Lower lobe of right lung (tissue), 2 donors: ENCODE results near the gene ATP2B3. TPM values are rescaled to one million over a fixed set of nuclear protein-coding genes. Genes with fewer than 3 reads are reported as not detected.

ENCODE experiments used
- ATAC-seq, 2 donors: fragments of 200-7000 bp; cut with Tn5 transposase; one replicate each; pipeline ENCODE4 v1.9.1; 2020 to 2022; ENCODE audit warnings: mild to moderate bottlenecking in 2 of 2, moderate library complexity in 2 of 2
- DNase-seq: peaks from one replicate; pipeline ENCODE4 v3.0.0-alpha.2; 2020
- H3K27ac ChIP-seq: fragments of 200-600 bp; one replicate; pipeline ENCODE4 v1.8.0; 2022
- H3K27me3 ChIP-seq: fragments of 200-600 bp; one replicate; pipeline ENCODE4 v1.8.0; 2022; ENCODE audit warnings: low read depth
- H3K36me3 ChIP-seq: fragments of 200-600 bp; one replicate; pipeline ENCODE4 v1.8.0; 2022; ENCODE audit warnings: mild to moderate bottlenecking
- H3K4me1 ChIP-seq: fragments of 200-600 bp; one replicate; pipeline ENCODE4 v1.8.0; 2022
- H3K4me3 ChIP-seq: fragments of 200-600 bp; one replicate; pipeline ENCODE4 v1.8.0; 2022; ENCODE audit warnings: mild to moderate bottlenecking
- H3K9me3 ChIP-seq: fragments of 200-600 bp; one replicate; pipeline ENCODE4 v1.8.0; 2022
- intact Hi-C: fragments of 100-400 bp; cut with DNase I; formaldehyde crosslinking; loops from one replicate; pipeline ENCODE4 v1.11.0; 2022
- total RNA-seq: library from RNA; stranded (reverse); fragmentation: NEBNext Ultra II Directional; extraction: Animal tissue kit (Norgen Biotek cat#: 25700); gene quantifications from one replicate; pipeline ENCODE4 v1.2.1, GENCODE V29; 2021
- TF ChIP-seq, protein P1 (sequence below): fragments of 200-600 bp; IDR thresholded peaks from one replicate; pipeline ENCODE4 v1.8.0; 2022; ENCODE audit warnings: antibody characterized with exemption, mild to moderate bottlenecking
- donor health status: DM: no; HTN: yes; CAD: no; lungs with severe emphysema.

The ATP2B3 gene
- total RNA-seq, 1 donor from 2014 or later: not detected

DNA sequence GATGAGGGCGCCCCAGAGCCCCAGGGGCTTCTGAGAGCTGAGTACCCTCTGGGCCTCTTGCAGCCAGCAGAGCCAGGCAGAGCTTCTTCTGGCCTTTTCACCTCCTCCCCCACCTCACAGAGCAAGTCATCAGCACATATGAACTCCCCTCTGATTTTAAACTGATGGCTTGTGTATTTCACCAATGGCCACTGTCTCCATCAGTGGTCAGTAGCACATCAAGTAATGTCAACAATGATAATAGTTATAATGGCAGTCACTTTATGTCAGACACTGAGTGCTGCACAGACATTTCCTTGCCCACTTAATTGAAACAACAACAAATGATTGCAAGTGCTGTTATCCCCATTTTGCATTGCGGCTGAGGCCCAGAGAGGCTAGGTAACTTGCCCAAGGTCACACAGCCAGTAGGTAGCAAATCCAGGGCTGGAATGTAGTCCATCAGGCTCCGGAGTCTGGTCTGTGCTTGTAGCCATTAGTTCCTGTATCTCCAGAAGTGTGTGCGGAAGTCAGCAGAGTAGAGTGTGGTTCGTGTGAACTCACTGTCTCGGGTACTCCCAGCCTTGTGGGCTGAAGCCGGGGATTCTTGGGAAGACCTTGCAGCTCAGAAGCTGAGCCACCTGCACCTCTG lies 3.0 kb downstream of the ATP2B3 start:
- Histone ChIP-seq H3K27me3 (peaks cover 12% of the 10 kb centered on the region), H3K9me3 (no peaks in the 10 kb centered on the region), H3K27ac (no peak overlapping the region), H3K4me3 (no peak overlapping the region), H3K36me3 (no peaks in the 10 kb centered on the region), H3K4me1 (no peaks in the 10 kb centered on the region)
- intact Hi-C loops: no loop called here
- ATAC-seq: no peak
- no peak for DNase-seq
- TF ChIP-seq, protein P1, sequence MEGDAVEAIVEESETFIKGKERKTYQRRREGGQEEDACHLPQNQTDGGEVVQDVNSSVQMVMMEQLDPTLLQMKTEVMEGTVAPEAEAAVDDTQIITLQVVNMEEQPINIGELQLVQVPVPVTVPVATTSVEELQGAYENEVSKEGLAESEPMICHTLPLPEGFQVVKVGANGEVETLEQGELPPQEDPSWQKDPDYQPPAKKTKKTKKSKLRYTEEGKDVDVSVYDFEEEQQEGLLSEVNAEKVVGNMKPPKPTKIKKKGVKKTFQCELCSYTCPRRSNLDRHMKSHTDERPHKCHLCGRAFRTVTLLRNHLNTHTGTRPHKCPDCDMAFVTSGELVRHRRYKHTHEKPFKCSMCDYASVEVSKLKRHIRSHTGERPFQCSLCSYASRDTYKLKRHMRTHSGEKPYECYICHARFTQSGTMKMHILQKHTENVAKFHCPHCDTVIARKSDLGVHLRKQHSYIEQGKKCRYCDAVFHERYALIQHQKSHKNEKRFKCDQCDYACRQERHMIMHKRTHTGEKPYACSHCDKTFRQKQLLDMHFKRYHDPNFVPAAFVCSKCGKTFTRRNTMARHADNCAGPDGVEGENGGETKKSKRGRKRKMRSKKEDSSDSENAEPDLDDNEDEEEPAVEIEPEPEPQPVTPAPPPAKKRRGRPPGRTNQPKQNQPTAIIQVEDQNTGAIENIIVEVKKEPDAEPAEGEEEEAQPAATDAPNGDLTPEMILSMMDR: no peak

DNA sequence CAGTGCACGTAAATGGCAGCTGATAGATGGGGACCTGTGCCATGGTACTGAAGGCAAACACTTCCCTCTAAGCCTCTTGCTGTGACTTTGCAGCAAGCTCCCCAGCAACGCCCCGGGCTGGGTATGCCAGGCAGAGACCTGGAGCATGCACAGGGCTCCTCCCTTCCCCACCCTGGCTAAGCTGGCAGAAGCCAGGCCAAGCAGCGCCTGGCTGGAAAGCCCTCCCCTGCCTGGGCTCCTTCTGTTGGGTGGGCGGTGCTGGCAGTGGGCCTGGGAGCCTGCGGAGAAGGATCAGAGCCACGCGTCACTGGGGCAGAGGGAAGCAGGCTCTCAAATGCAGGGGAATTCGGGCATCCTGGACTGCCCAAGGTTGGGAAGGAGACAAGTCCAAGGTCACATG lies 3.6 kb downstream of the ATP2B3 start:
- ATAC-seq (no peak), DNase-seq (no peak)
- TF ChIP-seq, protein P1: no peak
- Histone ChIP-seq H3K4me1 (no peaks in the 10 kb centered on the region), H3K36me3 (no peaks in the 10 kb centered on the region), H3K9me3 (no peaks in the 10 kb centered on the region), H3K27me3 (peaks cover 12% of the 10 kb centered on the region), H3K27ac (no peak overlapping the region), H3K4me3 (no peak overlapping the region)
- intact Hi-C loops: no loop called here

DNA sequence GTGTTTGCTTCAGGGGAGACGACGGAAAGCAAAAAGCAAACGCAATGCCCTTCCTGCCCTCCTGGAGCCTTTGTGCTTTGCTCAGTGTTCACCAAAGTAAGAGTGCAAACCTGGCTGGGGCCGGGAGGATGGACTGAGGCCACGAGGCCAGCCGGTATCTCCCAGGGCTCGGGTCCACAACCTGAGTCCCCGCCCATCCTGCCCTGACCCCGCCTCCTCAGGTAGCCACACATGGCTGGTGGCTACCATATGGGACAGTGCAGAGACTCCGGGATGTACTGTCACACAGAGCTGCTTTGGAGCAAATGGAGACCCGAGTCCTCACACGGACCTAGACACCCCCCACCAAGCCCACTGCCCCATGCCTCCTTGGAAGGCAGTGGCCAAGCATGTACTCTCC lies 4.8 kb downstream of the ATP2B3 start:
- intact Hi-C loops: no loop called here
- H3K4me1 ChIP-seq: no peaks in the 10 kb centered on the region
- TF ChIP-seq, protein P1: no peak
- H3K4me3 ChIP-seq: no peak overlapping the region
- H3K27me3 ChIP-seq: peaks cover 11% of the 10 kb centered on the region
- no peak for DNase-seq
- no peaks in the 10 kb centered on the region for H3K9me3 ChIP-seq
- no peaks in the 10 kb centered on the region for H3K36me3 ChIP-seq
- H3K27ac ChIP-seq: no peak overlapping the region
- no peak for ATAC-seq

DNA sequence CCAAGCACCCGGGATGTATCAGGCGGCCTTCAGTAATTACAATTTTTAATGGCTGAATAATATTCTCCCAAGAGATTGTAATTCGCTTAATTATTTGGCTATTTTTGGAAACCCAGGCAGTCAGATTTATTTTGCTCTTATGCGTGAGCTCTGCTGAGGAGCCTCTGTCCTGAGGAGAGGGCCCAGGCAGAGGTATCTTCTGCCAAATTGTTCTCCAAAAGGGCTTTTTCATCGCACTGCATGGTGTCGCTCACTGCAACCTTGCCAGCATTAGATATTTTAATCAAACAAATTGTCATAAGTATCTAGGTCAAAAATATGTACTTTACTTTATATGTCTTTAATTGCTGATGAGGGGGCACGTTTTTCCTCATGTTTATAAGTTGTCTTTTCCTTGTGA lies 5.8 kb downstream of the ATP2B3 start:
- ATAC-seq: no peak
- TF ChIP-seq, protein P1: no peak
- intact Hi-C loops: no loop called here
- Histone ChIP-seq H3K4me3 (no peak overlapping the region), H3K27ac (no peak overlapping the region), H3K9me3 (no peaks in the 10 kb centered on the region), H3K36me3 (no peaks in the 10 kb centered on the region), H3K27me3 (peaks cover 12% of the 10 kb centered on the region), H3K4me1 (no peaks in the 10 kb centered on the region)
- no peak for DNase-seq

DNA sequence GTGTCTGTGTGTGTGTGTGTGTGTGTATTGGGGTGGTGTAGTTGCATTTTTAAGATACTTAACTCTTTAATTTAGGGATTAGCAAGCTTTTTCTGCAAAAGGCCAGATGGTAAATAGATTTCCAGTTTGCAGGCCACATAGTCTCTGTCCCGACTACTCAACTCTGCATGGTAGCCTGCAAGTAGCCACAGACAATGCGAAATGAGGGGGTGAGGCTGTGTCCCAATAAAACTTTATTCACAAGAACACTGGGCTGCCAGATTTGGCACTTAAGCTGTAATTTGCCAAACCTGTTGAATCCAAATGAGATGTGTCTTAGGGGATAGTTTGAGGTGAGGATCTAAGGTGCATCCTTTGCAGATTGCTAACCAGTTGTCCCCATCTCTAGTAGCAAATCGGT lies 6.8 kb downstream of the ATP2B3 start:
- intact Hi-C loops: no loop called here
- H3K9me3 ChIP-seq: no peaks in the 10 kb centered on the region
- no peaks in the 10 kb centered on the region for H3K4me1 ChIP-seq
- no peak overlapping the region for H3K27ac ChIP-seq
- TF ChIP-seq, protein P1: no peak
- H3K27me3 ChIP-seq: peaks cover 12% of the 10 kb centered on the region
- no peak overlapping the region for H3K4me3 ChIP-seq
- no peak for DNase-seq
- no peak for ATAC-seq
- H3K36me3 ChIP-seq: no peaks in the 10 kb centered on the region
